Fibroblast of skin of left quadriceps (primary cell): ENCODE results near the gene PPP4R3B.
"Not testable (repeated sequence)": the region's sequence is repeated elsewhere in the genome, so short reads cannot be mapped to it uniquely, and the experiment has no call there.

Source experiments
- DNase-seq, 2 experiments: peaks; one replicate each; pipeline ENCODE4 v3.0.0-alpha.2; 2013; ENCODE audit warnings: low read depth in 2 of 2

Gene PPP4R3B

GRCh38 chr2:55595536-55595935 lies 21.9 kb downstream of the PPP4R3B start:
- DNase-seq = no peak

GRCh38 chr2:55592130-55592529 lies 25.3 kb downstream of the PPP4R3B start:
- DNase-seq = no peak

- DNase-seq = peak; percentile 32 to 39
Observed at GRCh38 chr2:55590810-55591440, 26.5 kb downstream of the PPP4R3B start.

GRCh38 chr2:55585451-55586080 lies 31.9 kb downstream of the PPP4R3B start:
- DNase-seq = peak; percentile 13 to 21

- no peak for DNase-seq
Observed at GRCh38 chr2:55581874-55582547, 35.4 kb downstream of the PPP4R3B start.

- no peak for DNase-seq
Observed at GRCh38 chr2:55581435-55581834, 36.0 kb downstream of the PPP4R3B start.

- not testable (repeated sequence) for DNase-seq
Observed at GRCh38 chr2:55569002-55569401, 48.4 kb downstream of the PPP4R3B start.

GRCh38 chr2:55567298-55567697 lies 50.1 kb downstream of the PPP4R3B start:
- DNase-seq = no peak

GRCh38 chr2:55565613-55566012 lies 51.8 kb downstream of the PPP4R3B start:
- no peak for DNase-seq

GRCh38 chr2:55560855-55561254 lies 56.6 kb downstream of the PPP4R3B start:
- DNase-seq = no peak

- DNase-seq = no peak
Observed at GRCh38 chr2:55556809-55557208, 60.6 kb downstream of the PPP4R3B start.

- DNase-seq = peak in 1 of 2 experiments; percentile 5
Observed at GRCh38 chr2:55555977-55556376, 61.4 kb downstream of the PPP4R3B start.

GRCh38 chr2:55553321-55553720 lies 64.1 kb downstream of the PPP4R3B start:
- no peak for DNase-seq

GRCh38 chr2:55550368-55551102 lies 66.9 kb downstream of the PPP4R3B start:
- DNase-seq = peak; percentile 25 to 32

GRCh38 chr2:55547679-55548078 lies 69.7 kb downstream of the PPP4R3B start:
- not testable (repeated sequence) for DNase-seq

GRCh38 chr2:55547001-55547400 lies 70.4 kb downstream of the PPP4R3B start:
- DNase-seq = no peak

GRCh38 chr2:55530539-55531081 lies 86.8 kb downstream of the PPP4R3B start:
- DNase-seq = no peak

- no peak for DNase-seq
Observed at GRCh38 chr2:55526174-55526573, 91.2 kb downstream of the PPP4R3B start.

GRCh38 chr2:55524884-55525437 lies 92.5 kb downstream of the PPP4R3B start:
- DNase-seq = no peak

- peak in 1 of 2 experiments; percentile 3 for DNase-seq
Observed at GRCh38 chr2:55519938-55520885, 97.2 kb downstream of the PPP4R3B start.

- no peak for DNase-seq
Observed at GRCh38 chr2:55518841-55519165, 98.6 kb downstream of the PPP4R3B start.
